ENCODE measurements around the gene SLC46A1.
A peak's percentile ranks its signal among the peaks of the same experiment; 100 is the strongest.
"Not testable (repeated sequence)": the region's sequence is repeated elsewhere in the genome, so short reads cannot be mapped to it uniquely, and the experiment has no call there.

SLC46A1 gene

DNA sequence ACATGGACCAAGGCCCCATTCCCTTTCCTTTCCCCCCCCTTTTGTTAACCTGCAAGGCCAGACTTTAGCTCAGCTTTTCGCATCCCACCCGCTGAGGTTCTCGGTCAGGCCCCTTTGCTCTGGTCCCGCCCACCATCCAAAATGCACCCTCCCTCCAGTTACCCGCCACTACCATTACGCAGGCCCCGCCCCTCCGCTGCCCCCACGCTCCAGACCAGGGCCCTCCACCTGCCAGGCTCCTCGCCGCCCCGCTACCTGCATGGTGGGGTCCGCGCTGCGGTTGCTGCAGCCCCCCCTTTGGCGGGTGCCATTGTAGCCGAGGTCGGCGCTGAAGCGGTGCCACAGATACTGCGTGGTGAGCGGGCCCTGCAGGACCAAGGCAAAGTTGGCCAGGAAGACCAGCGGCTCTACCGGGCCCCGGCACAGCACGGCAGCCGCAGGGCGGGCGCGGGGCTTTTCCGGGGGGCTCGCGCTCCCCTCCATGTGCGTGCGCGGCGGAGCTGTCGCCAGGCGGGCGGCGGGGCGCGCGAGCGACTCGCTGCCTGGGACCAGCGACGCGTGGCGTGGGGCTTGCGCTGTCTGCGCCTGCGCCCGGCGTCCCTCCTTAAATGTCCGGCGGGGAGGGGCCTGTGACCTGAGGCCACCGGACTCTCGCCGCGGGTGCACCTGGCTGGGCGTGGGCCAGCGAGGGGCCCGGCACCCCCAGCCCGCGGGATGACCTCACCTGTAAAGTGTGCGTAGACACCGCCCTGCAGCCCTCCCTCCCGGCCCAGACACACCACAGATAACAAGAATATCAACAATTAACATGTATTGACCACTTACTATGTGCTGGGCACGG, at the start of gene SLC46A1:
Gene SLC46A1 (minus strand): TSS at position 581 of the 841 bp plus-strand sequence. CDS start 98 bp downstream, at position 483.
- no peak for DNase-seq

DNA sequence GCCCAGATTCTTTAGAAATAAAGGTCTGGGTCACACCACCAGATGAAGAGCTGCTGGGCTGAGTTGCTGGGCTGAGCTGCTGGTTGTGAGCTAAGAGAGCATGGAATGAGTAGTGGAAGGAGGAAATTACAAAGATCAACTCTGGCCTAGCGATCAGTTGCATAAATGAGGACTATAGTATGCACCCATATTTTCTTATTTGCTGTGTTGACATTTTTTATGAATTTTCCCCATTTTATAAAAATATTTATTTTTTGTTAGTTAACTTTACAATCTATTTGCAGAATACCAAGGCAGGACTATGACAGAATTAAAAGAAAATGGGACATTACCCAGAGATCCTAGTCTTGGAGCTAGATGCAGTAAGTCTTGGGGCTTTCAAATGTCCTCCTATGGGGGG, 43.8 kb upstream of the SLC46A1 start:
- no peak for DNase-seq

DNA sequence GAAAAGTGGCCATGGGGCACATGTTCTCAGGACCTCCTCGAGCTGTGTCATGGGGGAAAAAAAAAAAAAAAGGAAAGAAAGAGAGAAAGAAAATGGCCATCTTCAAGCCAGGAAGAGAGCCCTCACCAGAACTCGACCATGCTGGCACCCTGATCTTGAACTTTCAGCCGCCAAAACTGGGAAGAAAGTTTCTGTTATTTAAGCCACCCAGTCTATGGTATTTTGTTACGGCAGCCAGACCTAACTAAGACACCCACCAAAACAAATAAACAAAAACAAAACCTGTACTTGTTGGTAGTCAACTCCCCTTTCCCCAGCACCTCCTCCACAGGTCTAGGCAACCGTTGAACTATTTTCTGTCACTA, 41.4 kb upstream of the SLC46A1 start:
- DNase-seq, result no peak

DNA sequence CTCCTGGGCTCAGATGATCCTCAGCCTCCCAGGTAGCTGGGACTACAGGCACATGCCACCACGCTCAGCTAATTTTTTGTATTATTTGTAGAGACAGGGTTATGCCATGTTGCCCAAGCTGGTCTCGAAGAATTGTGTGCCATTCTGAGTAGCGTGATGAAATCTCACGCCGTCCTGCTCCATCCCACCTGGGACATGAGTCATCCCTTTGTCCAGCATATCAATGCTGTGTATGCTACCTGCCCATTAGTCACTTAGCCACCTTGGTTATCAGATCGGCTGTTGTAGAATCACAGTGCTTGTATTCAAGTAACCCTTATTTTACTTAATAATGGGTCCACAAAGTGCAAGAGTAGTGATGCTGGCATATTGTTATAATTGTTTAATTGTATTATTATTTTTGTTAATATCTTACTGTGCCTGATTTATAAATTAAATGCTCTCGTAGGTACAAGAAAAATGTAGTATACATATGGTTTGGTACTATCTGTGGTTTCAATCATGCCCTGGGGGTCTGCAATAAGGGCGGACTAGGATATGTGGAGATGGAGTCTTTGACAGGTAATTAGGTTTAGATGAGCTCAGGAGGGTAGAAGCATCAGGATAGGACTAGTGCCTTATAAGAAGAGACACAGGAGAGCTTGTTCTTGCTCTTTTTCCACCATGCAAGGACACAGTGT, 40.8 kb upstream of the SLC46A1 start:
- DNase-seq, result no peak

DNA sequence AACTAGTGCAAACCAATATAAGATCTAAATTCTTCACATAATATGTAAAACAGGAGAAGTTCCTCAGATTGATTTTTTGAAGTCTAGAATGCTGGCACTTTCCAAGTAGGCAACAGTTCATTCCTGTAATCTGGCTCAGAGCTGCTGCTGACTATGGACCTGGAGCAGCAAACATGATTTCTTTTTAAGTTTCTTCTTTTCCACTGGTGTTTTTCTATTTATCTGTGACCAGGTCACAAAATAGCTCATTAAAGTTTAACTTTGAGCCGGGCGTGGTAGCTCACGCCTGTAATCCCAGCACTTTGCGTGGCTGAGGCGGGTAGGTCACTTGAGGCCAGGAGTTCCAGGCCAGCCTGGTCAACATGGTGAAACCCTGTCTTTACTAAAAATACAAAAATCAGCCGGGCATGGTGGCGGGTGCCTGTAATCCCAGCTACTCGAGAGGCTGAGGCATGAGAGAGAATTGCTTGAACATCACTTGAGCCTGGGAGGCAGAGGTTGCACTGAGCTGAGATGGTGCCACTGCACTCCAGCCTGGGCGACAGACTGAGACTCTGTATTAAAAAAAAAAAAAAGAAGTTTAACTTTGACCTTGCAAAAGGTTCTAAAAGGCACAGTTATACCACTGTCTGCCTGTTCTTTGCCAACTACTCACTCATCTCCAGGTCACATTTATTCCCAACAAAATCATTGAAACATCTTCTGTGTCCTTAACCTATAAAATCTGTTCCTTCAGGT, 38.1 kb upstream of the SLC46A1 start:
- DNase-seq, result no peak

DNA sequence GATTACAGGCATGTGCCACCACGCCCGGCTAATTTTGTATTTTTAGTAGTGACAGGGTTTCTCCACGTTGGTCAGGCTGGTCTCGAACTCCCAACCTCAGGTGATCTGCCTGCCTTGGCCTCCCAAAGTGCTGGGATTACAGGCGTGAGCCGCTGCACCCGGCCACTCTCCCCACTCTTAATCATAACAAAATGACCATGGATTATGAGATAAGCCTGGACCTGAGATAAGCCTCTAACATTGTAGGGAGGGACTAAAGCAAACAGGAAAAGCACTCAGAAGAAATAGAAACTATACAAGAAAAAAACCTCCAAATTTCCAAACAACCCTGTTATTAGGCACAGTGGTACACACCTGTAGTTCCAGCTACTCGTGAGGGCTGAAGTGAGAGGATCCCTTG, 28.3 kb upstream of the SLC46A1 start:
- not testable (repeated sequence) for DNase-seq

DNA sequence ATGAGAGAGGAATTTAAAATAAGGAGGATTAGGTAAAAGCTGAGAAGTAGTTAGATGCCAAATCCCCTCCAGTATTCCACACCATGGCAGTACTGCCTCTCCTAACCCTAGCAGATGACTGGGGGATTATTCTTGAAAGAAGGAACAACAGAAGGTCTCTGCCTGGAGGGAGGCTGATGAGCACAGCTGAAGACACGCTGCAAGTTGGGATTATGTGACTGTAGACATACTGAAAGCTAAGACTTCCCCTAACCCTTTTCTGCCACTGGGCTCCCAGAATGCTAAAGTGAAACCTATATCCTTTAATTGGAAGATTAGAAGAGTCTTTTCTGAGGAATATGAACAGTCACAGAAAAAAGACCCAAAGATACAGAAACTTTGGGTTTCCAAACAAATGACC, 27.7 kb upstream of the SLC46A1 start:
- no peak for DNase-seq

DNA sequence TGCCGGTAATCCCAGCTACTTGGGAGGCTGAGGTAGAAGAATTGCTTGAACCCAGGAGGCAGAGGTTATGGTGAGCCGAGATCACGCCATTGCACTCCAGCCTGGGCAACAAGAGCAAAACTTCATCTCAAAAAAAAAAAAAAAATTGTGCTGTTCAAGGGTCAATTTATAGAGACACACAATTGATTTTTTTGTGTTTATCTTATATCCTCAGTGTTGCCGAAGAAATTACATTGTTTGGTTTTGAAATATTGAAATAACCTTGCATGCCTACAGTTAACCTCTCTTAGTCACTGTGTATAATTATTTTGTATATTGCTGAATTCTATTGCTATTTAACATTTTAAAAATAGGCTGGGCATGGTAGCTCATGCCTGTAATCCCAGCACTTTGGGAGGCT, 22.0 kb upstream of the SLC46A1 start:
- DNase-seq, result not testable (repeated sequence)

DNA sequence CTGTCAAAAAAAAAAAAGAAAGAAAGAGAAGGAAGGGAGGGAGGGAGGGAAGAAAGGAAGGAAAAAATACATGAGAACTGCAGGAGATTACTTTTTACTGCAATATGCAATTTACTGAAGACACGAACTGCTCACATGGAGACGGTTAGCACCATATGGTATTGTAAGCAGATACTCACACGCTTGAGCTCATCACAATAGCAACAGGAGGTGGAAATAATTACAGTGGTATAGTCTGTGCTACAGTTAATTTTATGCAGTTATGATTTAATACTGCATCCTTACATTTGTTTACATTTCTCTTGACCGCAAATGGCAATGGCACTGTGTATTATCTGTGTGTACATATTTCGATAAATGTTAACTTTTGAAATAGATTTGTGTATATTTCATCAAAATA, 21.4 kb upstream of the SLC46A1 start:
- no peak for DNase-seq

DNA sequence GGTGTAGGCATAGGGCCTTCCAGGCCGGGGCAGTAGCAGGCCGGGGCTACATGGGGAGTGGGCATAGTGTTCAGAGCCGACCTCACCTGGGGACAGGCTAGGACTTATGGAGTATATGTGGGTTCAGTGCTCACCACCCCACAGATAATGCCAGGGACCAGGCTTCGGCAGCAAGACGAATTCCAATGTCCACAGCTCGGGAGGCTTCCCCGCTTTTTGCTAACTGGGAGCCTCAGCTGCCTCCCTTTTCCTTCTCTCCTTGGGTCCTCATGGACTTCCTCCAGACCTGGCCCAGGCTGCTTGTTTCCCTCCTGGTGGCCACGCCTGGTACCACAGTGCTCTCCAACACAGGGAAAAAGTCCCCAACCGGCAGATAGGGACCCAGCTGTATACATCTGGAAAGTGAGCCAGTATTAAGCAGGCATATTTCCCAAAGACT, 20.1 kb upstream of the SLC46A1 start:
- DNase-seq, result no peak

DNA sequence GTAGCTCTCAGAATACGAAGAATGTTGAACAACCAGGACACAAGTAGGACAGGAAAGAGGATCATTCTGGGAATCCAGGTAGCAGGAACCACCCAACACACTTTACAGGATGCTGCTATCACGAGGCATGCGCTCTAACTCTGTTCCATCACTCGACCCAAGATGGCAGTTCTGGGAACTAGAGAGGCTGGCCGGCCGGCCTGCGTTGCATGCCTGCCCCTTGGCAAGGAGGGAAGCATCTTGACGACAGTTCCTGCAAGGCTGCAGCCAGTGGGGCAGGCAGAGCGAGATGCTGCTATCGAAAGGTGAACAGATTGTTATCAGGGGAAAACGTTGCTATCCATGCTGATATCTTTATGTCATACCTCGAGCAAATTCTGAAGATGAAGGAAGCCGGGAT, 19.2 kb upstream of the SLC46A1 start:
- DNase-seq, result no peak

DNA sequence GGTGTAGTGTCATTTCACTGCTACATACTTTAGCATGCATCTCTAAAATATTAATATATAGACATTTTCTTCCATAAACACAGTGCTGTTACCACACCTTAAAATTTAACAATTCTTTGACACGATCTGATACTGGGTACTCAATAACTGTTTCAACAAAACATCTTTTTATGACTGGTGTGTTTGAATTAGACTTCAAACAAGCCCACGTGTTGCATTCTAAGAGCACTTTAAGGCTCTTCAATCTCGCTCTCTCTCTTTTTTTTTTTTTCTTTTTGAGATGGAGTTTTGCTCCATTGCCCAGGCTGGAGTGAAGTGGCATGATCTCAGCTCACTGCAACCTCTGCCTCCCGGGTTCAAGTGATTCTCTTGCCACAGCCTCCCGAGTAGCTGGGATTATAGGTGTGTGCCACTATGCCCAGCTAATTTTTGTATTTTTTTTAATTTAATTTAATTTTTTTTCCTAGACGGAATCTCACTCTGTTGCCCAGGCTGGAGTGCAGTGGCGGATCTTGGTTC, 15.8 kb upstream of the SLC46A1 start:
- DNase-seq, result no peak

DNA sequence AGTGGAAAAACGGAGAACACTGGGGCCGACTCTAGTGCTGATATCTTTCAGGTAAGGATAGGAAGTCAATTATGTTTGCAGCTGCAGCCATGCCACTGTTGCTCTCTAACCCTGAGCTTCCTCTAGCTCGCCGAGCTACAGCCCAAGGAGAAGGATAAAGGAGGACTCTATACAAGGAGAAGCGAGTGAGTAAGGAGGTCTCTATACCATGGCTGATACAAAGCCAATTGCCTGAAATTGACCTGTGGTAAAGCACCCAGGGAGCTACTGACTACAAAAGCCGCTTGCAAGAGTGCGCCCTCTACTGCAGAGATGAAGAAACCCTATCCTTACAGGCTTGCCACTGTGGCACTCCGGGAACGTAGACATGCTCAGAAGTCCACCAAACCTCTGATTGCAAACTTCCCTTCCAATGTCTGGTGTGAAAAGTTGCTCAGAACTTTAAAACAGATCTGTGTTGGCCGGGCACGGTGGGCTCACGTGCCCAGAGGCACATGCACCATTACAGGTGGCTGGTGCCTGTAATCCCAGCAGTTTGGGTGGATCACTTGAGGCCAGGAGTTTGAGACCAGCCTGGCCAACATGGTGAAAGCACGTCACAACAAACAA, 10.8 kb upstream of the SLC46A1 start:
- peak; percentile 38 for DNase-seq

DNA sequence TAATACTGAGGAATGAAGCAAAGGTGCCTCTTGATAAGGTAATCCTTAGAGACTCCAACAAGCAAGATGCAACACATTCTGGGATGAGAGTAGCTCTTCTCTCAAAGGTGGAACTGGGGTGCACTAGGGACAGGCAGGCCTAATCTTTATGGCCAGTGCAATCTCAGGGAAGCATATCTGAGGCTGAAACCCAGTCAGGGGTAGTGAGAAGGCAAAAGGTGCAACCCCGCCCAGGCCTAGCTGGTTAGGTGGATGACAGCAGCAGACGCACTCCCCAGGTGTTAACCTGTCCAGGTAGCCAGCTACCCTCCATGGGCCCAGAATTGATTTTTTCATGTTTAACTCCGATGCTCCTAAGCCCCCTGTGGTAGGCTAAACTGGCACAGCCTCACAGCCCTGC, 9.9 kb upstream of the SLC46A1 start:
- no peak for DNase-seq

DNA sequence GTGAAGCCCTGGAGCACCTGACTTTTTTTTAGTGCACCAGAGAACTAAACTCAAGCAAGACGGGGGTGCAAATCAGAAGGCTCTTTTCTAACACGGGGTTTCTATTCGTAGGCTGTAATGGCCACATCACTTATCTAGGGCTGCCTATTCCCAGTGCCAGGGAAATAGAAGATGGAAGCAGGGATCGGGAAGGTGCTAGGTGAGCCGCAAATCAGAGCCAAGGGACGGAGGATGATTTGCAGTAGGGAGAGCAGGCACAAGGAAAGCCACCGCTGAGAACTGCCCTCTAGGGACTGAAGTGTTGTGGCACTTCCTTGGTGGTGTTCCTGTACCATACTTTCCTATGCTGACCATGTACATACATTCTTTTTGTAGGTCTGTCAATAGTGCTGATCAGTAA, 7.8 kb upstream of the SLC46A1 start:
- DNase-seq, result no peak

DNA sequence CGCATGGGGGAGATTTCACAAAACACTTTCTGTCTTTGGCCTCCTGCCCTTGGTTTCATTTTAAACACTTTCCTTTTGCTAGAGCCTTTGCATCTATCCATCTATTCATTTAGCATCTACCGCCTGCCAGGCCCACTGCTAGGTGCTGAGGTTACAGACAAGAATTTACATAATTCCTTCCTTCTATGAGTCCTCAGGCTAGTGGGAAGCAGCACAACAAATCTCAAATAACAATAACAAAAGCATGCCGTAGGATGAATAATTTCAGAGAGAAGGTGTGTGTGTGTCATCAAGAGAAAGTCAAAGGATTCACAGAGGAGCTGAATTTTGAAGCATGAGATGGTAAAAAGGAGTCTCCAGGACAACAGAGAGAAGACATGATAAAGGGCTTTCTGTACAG, 6.1 kb upstream of the SLC46A1 start:
- DNase-seq, result no peak

DNA sequence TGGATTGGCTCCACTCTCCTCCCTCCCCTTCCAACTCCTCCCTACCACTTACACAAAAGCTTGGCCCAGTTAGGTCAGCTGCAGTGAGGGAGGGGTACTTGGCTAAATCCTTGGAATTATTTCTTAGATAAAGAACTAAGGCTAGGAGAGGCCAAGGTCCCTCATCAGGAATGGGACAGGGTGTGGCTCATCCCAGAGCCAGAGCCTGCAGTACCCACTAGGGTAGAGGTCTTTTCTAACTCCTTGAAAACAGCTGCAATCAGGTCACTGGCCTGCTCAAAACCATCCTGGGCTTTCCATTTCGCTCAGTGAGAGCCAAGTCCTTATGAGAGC, 1.9 kb upstream of the SLC46A1 start:
- DNase-seq, result no peak

DNA sequence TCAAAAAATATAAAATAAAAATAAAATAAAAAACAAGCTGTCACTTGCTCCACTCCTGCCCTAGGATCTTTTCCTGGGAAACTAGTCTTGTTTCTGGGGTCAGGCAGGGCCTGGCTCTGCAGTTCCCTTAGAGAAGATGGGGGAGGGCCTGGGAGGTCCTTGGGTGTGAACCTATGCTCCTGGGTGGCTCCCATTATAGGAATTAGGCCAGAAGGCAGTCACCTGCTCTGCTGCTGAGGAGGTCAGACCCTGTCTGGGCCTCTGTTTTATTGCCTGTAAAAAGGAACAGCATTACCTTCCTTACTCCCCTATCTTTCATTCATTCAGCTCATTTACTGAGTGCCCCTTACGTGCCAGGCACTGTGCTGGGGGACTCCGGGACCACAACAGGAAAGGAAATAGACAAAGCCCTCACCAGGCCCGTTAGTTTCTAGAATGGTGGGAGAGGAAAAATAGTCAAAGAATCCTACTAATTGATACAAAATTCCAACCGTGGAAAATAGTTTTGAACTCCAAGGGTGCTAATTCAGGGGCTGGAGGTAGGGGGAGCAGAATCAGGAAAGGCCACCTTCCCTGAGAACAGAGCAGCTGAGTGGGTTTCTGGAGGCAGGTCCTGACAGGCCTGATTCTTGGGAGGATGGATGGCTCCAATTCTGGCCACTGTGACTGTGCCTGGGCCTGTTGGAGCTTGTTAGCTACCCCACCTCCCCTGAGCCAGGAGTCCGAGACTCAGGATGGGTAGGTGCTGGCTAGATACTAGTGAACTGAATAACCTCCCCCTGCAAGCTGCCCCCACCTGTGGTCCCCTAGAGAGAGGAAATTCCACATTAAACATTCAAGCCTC, 1.3 kb upstream of the SLC46A1 start:
- no peak for DNase-seq

DNA sequence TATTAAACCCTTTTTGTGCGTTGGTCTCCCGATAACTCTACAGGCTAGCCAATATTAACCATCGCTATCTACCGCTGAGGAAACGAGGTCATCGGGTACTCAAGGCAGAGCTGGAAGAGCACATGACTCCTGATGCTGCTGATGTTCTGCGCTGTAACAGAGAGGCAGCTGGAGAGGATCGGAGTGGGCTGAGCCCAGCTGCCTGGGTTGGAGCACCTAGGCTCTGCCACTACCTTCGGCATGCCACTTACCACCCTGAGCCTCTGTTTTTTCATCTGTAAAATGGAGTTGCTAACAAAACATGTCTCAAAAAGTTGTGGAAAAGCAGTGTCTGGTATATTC, 432 bp upstream of the SLC46A1 start:
- DNase-seq, result no peak

DNA sequence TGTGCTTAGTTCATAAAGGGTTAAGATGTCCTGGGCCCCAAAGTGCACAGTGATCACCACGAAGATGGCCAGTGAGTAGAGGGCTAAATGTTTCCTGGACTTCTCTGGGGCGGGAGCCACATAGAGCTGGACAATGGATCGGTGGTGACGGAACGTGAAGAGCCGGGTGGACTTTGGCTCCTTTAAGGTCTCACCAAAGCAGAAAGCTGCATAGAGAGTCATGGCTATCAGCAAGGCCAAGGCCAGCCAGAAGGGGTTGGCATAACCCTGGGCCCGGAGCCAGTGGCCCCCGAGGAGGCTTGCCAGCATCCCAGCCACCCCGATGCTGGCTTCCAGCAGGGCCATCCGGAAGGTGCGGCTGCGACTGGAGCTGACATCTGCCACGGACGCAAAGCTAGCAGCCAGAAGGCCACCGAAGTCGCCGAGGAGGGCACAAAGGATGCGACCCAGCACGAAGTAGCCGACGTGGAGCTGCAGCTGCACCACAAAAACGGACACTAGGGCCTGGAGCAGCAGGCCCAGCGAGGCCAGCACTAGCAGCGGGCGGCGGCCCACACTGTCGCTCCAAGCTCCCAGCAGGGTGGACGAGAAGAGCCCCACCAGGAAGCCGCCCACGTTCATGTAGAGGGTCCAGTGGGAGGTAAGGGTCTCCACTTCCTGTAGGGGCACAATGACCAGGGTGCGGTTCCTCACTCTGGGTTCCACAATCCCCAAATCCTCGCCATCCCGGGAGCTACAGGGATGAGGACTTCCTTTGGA, 1.0 kb downstream of the SLC46A1 start:
- DNase-seq, result no peak

DNA sequence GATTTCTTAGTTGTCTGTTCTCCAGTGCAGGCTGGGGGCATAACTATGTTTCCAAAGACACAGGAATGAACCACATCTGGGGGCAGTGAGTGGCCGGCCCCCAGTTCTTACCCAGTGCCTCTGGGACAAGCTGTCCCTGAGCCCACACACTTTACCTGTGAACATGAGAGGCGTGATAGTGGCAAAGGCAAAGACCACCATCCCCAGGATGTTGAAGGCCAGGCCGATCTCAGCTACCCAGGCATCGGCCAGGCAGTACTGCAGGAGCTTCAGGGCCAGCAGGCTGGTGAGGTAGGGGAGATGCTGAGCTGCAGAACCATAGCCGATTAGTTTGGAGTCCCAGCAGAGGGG, 1.6 kb downstream of the SLC46A1 start:
- no peak for DNase-seq

DNA sequence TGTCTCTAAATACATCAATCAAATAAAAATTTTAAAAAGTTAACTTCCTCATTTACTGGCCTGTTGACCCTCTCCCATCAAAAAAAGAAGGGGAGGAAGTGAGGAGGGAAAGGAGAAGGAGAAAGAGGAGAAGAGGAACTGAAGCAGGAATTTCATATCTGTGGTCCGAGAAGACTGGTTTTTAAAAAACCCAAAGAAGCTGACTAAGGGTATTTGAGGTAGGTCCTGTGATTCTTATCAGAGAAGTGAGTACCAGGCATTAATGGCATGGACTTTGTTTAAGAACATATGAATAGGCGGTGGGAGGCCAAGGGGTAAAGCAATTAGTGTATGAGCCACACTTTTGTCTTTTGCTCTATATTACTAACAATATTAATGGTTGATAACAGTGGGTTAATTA, 2.0 kb downstream of the SLC46A1 start:
- no peak for DNase-seq
